Measurements from ENCODE around the gene NT5C1A.

The NT5C1A gene

DNA sequence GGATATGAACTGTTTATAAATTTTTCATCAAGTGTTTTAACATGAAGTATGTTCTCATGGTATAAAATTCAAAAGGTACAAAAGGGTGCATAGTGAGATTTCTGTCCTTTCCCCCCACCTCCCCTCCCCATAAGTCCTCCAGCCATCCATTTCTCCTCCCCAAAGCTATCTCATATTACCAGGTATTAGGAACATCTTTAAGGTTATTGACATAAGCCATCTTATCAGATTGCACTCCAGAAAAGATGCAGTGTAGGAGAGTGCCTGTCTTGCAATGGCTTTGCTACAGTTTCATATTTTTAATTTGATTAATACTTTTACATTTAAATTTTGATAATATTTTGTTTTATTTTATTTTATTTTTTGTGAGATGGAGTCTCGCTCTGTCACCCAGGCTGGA lies 32.9 kb upstream of the NT5C1A start (continued):
- TF ChIP-seq, protein P1, sequence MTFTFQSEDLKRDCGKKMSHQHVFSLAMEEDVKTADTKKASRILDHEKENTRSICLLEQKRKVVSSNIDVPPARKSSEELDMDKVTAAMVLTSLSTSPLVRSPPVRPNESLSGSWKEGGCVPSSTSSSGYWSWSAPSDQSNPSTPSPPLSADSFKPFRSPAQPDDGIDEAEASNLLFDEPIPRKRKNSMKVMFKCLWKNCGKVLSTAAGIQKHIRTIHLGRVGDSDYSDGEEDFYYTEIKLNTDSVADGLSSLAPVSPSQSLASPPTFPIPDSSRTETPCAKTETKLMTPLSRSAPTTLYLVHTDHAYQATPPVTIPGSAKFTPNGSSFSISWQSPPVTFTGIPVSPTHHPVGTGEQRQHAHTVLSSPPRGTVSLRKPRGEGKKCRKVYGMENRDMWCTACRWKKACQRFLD (tag by site-specific recombination; IDR thresholded peaks at IDR 0.05), result no peak
- TF ChIP-seq ZNF555 (tag by site-specific recombination; conservative IDR thresholded peaks at IDR 0.05), result no peak
- no peak for TF ChIP-seq HOXA7 (CRISPR knock-in tag; IDR thresholded peaks at IDR 0.05; ENCODE audit: borderline replicate concordance)
- no peak for TF ChIP-seq ZNF701 (tag by site-specific recombination; IDR thresholded peaks at IDR 0.05)
- TF ChIP-seq ZNF48 (tag by site-specific recombination; IDR thresholded peaks at IDR 0.05), result no peak
- TF ChIP-seq KLF8 (tag by site-specific recombination; IDR thresholded peaks at IDR 0.05), result no peak
- TF ChIP-seq ZNF624 (tag by site-specific recombination; IDR thresholded peaks at IDR 0.05), result no peak
- TF ChIP-seq, protein P2, sequence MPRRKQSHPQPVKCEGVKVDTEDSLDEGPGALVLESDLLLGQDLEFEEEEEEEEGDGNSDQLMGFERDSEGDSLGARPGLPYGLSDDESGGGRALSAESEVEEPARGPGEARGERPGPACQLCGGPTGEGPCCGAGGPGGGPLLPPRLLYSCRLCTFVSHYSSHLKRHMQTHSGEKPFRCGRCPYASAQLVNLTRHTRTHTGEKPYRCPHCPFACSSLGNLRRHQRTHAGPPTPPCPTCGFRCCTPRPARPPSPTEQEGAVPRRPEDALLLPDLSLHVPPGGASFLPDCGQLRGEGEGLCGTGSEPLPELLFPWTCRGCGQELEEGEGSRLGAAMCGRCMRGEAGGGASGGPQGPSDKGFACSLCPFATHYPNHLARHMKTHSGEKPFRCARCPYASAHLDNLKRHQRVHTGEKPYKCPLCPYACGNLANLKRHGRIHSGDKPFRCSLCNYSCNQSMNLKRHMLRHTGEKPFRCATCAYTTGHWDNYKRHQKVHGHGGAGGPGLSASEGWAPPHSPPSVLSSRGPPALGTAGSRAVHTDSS (tag by site-specific recombination; IDR thresholded peaks at IDR 0.05), result no peak

DNA sequence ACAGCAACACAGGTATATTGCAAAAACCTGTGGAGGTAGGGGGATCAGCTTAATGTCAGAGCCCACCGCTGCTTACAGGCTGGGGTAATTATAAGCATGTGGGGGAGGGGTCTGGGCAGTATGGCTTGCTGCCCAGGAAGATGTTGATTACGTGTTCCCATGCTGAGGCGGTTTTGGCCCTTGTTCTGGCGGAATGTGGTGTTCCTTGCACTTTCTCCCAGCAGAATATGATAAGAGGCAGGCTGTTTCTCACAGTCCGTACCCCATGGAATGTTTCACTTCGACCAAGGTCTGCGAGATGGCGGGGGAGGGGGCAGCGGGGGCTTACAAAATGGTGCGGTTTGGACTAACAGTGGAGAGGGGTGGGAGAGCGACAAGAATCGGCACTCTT lies 29.1 kb upstream of the NT5C1A start:
- H3K27ac ChIP-seq (ENCODE audit: extremely low read depth, low read depth, low read length), result no peak overlapping the region
- POLR2A ChIA-PET, result no interaction called here
- H3K36me3 ChIP-seq (ENCODE audit: control insufficient read depth in 2 of 2, insufficient read depth in 1 of 2, low read length in 2 of 2), result no peaks in the 10 kb centered on the region
- no peak for TF ChIP-seq ZNF146 (tag by site-specific recombination; IDR thresholded peaks at IDR 0.05)
- TF ChIP-seq ZNF23 (tag by site-specific recombination; IDR thresholded peaks at IDR 0.05; ENCODE audit: borderline replicate concordance), result no peak
- no peak for TF ChIP-seq ZNF2 (tag by site-specific recombination; IDR thresholded peaks at IDR 0.05)
- no peak for TF ChIP-seq ZNF426 (tag by site-specific recombination; IDR thresholded peaks at IDR 0.05)
- no peak for TF ChIP-seq ZNF560 (tag by site-specific recombination; IDR thresholded peaks at IDR 0.05; ENCODE audit: borderline replicate concordance)
- no peak for TF ChIP-seq ZNF404 (tag by site-specific recombination; IDR thresholded peaks at IDR 0.05)
- no peak for TF ChIP-seq ZNF558 (tag by site-specific recombination; IDR thresholded peaks at IDR 0.05)
- TF ChIP-seq, protein P3, sequence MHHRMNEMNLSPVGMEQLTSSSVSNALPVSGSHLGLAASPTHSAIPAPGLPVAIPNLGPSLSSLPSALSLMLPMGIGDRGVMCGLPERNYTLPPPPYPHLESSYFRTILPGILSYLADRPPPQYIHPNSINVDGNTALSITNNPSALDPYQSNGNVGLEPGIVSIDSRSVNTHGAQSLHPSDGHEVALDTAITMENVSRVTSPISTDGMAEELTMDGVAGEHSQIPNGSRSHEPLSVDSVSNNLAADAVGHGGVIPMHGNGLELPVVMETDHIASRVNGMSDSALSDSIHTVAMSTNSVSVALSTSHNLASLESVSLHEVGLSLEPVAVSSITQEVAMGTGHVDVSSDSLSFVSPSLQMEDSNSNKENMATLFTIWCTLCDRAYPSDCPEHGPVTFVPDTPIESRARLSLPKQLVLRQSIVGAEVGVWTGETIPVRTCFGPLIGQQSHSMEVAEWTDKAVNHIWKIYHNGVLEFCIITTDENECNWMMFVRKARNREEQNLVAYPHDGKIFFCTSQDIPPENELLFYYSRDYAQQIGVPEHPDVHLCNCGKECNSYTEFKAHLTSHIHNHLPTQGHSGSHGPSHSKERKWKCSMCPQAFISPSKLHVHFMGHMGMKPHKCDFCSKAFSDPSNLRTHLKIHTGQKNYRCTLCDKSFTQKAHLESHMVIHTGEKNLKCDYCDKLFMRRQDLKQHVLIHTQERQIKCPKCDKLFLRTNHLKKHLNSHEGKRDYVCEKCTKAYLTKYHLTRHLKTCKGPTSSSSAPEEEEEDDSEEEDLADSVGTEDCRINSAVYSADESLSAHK (tag by site-specific recombination; IDR thresholded peaks at IDR 0.05), result no peak
- no peak for TF ChIP-seq SCRT1 (tag by site-specific recombination; IDR thresholded peaks at IDR 0.05; ENCODE audit: borderline replicate concordance)
- TF ChIP-seq, protein P4, sequence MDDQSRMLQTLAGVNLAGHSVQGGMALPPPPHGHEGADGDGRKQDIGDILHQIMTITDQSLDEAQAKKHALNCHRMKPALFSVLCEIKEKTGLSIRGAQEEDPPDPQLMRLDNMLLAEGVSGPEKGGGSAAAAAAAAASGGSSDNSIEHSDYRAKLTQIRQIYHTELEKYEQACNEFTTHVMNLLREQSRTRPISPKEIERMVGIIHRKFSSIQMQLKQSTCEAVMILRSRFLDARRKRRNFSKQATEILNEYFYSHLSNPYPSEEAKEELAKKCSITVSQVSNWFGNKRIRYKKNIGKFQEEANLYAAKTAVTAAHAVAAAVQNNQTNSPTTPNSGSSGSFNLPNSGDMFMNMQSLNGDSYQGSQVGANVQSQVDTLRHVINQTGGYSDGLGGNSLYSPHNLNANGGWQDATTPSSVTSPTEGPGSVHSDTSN (CRISPR knock-in tag; IDR thresholded peaks at IDR 0.05), result no peak
- TF ChIP-seq SALL2 (tag by site-specific recombination; IDR thresholded peaks at IDR 0.05; ENCODE audit: borderline replicate concordance), result no peak
- H3K4me1 ChIP-seq (ENCODE audit: control insufficient read depth, insufficient read depth, low read length), result no peaks in the 10 kb centered on the region
- CTCF ChIA-PET, result interaction anchor here (0.6 to 3.9 kb wide), 13 partner anchors 8 to 273 kb away, joined by 3 to 41 read pairs (median 6); no protein-coding TSS in a partner anchor
- no peaks in the 10 kb centered on the region for H3K9me3 ChIP-seq (ENCODE audit: control insufficient read depth, insufficient read depth, low read depth, low read length)
- H3K4me3 ChIP-seq (ENCODE audit: low read depth, low read length), result no peak overlapping the region

Data from HEK293 (cell line).